ENCODE data around the gene RHNO1. TPM values are rescaled to one million over a fixed set of nuclear protein-coding genes. Genes with fewer than 3 reads are reported as not detected.
A peak's percentile ranks its signal among the peaks of the same experiment; 100 is the strongest.
"Not testable (repeated sequence)": the region's sequence is repeated elsewhere in the genome, so short reads cannot be mapped to it uniquely, and the experiment has no call there.

RHNO1 gene
- total RNA-seq, 1 experiment from 2014 or later: 71.7 TPM

- Histone ChIP-seq H3K9me3 (ENCODE audit: low read depth, low read length, poor library complexity, severe bottlenecking) (no peaks in the 10 kb centered on the region), H3K27ac (ENCODE audit: low read depth, low read length, poor library complexity, severe bottlenecking) (no peak overlapping the region), H3K4me3 (ENCODE audit: low read depth, low read length, poor library complexity, severe bottlenecking) (no peak overlapping the region), H3K4me1 (ENCODE audit: insufficient read depth, low read length, poor library complexity, severe bottlenecking) (no peaks in the 10 kb centered on the region), H3K36me3 (ENCODE audit: insufficient read depth, low read length, poor library complexity, severe bottlenecking) (peaks cover 90% of the 10 kb centered on the region), H3K27me3 (replicated peaks; ENCODE audit: insufficient read depth, low read depth, low read length, poor library complexity) (no peaks in the 10 kb centered on the region)
- CTCF ChIA-PET: interaction anchor here (0.8 kb wide), 1 partner anchor 177 kb away, joined by 3 read pairs; no protein-coding TSS in a partner anchor
- POLR2A ChIA-PET (ENCODE audit: low non-redundant PET): interaction anchor here (0.6 kb wide), 1 partner anchor 827 kb away, joined by 4 read pairs; no protein-coding TSS in a partner anchor
- DNase-seq (ENCODE audit: low spot score): no peak
- no peak for TF ChIP-seq CTCF (conservative IDR thresholded peaks at IDR 0.05; ENCODE audit: low read depth, low read length)
- no peak for TF ChIP-seq EZH2 (IDR thresholded peaks at IDR 0.05; ENCODE audit: borderline replicate concordance, low read depth, low read length, poor library complexity, severe bottlenecking)
- no TSS peak for BruUV-seq (replicated peaks)
- intact Hi-C loops (cut with micrococcal nuclease; ENCODE audit: unreplicated experiment): no loop called here
Observed at GRCh38 chr12:2864198-2864597, 12.8 kb upstream of the RHNO1 start.

GRCh38 chr12:2868986-2869632 lies 7.9 kb upstream of the RHNO1 start:
- H3K4me1 ChIP-seq (ENCODE audit: insufficient read depth, low read length, poor library complexity, severe bottlenecking); H3K27ac ChIP-seq (ENCODE audit: low read depth, low read length, poor library complexity, severe bottlenecking); H3K27me3 ChIP-seq (replicated peaks; ENCODE audit: insufficient read depth, low read depth, low read length, poor library complexity); H3K9me3 ChIP-seq (ENCODE audit: low read depth, low read length, poor library complexity, severe bottlenecking); CTCF ChIA-PET; POLR2A ChIA-PET (ENCODE audit: low non-redundant PET); H3K4me3 ChIP-seq (ENCODE audit: low read depth, low read length, poor library complexity, severe bottlenecking); intact Hi-C loops (cut with micrococcal nuclease; ENCODE audit: unreplicated experiment); DNase-seq (ENCODE audit: low spot score); BruUV-seq (replicated peaks): not testable (repeated sequence)
- H3K36me3 ChIP-seq (ENCODE audit: insufficient read depth, low read length, poor library complexity, severe bottlenecking): peaks cover 90% of the 10 kb centered on the region

DNA sequence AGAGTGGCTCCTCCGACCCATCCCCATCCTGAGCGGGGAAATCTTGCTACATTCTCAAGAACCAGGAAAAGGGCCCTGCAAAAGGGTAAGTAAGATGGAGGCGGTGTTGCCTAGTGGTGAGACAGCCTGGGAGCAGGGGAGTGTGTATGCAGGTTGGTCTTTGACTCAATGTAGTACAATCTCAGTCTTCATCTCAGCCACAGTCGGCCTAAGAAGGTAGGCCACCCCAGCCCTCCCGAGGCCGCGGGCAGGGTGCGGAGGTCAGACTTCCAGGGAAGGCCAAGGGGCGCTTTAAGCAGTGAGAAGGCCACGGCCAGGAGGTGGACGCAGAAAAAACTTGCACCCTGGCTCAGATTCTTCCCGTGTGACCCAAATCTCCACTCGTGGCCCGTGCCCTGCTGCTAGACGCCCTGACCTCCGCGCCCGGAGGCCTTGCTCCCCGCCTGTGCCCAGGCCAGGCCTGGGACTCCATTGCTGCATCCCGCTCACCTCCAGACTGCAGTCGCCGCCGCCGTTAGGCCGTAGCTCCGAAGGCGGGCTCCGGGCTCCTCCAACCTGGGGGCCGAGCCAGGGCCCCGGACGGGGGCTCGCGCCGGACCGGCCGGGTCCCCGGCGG lies 484 bp upstream of the RHNO1 start:
- CTCF ChIA-PET: interaction anchor here (0.6 to 1.2 kb wide), 3 partner anchors 15 to 69 kb away, joined by 3 to 4 read pairs (median 3); partner anchors contain the start of genes TEX52 and TULP3
- Histone ChIP-seq H3K27me3 (replicated peaks; ENCODE audit: insufficient read depth, low read depth, low read length, poor library complexity) (no peaks in the 10 kb centered on the region), H3K9me3 (ENCODE audit: low read depth, low read length, poor library complexity, severe bottlenecking) (no peaks in the 10 kb centered on the region), H3K4me3 (ENCODE audit: low read depth, low read length, poor library complexity, severe bottlenecking) (peak overlapping the region; percentile 65), H3K4me1 (ENCODE audit: insufficient read depth, low read length, poor library complexity, severe bottlenecking) (no peaks in the 10 kb centered on the region), H3K27ac (ENCODE audit: low read depth, low read length, poor library complexity, severe bottlenecking) (peak overlapping the region; percentile 86), H3K36me3 (ENCODE audit: insufficient read depth, low read length, poor library complexity, severe bottlenecking) (peaks cover 50% of the 10 kb centered on the region)
- DNase-seq (ENCODE audit: low spot score): peak; percentile 34
- no TSS peak for BruUV-seq (replicated peaks)
- intact Hi-C loops (cut with micrococcal nuclease; ENCODE audit: unreplicated experiment): loop anchor here (1.0 to 2.0 kb wide), 2 partner anchors 35 to 68 kb away; no protein-coding TSS in a partner anchor
- TF ChIP-seq CTCF (conservative IDR thresholded peaks at IDR 0.05; ENCODE audit: low read depth, low read length): no peak
- TF ChIP-seq EZH2 (IDR thresholded peaks at IDR 0.05; ENCODE audit: borderline replicate concordance, low read depth, low read length, poor library complexity, severe bottlenecking): no peak
- POLR2A ChIA-PET (ENCODE audit: low non-redundant PET): no interaction called here
